HG02973 (cell line): ENCODE results near the gene UQCC2.

Source experiments
- ATAC-seq: cut with Tn5 transposase; IDR thresholded peaks from one replicate; pipeline ENCODE4 v1.9.1; 2021; ENCODE audit warnings: moderate library complexity; ENCODE audit not compliant: unreplicated experiment

Gene UQCC2

GRCh38 chr6:33708516-33709204, 2.8 kb downstream of the UQCC2 start:
- no peak for ATAC-seq

GRCh38 chr6:33707771-33708170, 3.7 kb downstream of the UQCC2 start:
- ATAC-seq, result no peak

GRCh38 chr6:33705955-33706725, 5.4 kb downstream of the UQCC2 start:
- ATAC-seq, result no peak

- ATAC-seq, result no peak
These were observed 6.1 kb downstream of the UQCC2 start for GRCh38 chr6:33705268-33705885.

- no peak for ATAC-seq
These were observed 7.1 kb downstream of the UQCC2 start for GRCh38 chr6:33704215-33705066.

- ATAC-seq, result no peak
These were observed 9.0 kb downstream of the UQCC2 start for GRCh38 chr6:33702345-33702977.

GRCh38 chr6:33700391-33701050, 11.0 kb downstream of the UQCC2 start:
- ATAC-seq, result no peak

GRCh38 chr6:33699739-33700138, 11.8 kb downstream of the UQCC2 start:
- no peak for ATAC-seq

GRCh38 chr6:33699131-33699530, 12.4 kb downstream of the UQCC2 start:
- ATAC-seq, result no peak

GRCh38 chr6:33698494-33698893, 13.0 kb downstream of the UQCC2 start:
- ATAC-seq, result no peak

- no peak for ATAC-seq
These were observed 13.7 kb downstream of the UQCC2 start for GRCh38 chr6:33697845-33698244.

- ATAC-seq, result no peak
These were observed 14.7 kb downstream of the UQCC2 start for GRCh38 chr6:33696548-33697518.

- ATAC-seq, result no peak
These were observed 15.4 kb downstream of the UQCC2 start for GRCh38 chr6:33696076-33696475.

GRCh38 chr6:33695451-33695887, 16.0 kb downstream of the UQCC2 start:
- no peak for ATAC-seq

- no peak for ATAC-seq
These were observed 16.5 kb downstream of the UQCC2 start for GRCh38 chr6:33694977-33695376.

- no peak for ATAC-seq
These were observed 17.0 kb downstream of the UQCC2 start for GRCh38 chr6:33694401-33694931.

- no peak for ATAC-seq
These were observed 18.1 kb downstream of the UQCC2 start for GRCh38 chr6:33693186-33694105.

GRCh38 chr6:33692760-33693158, 18.7 kb downstream of the UQCC2 start:
- ATAC-seq, result no peak
